ENCODE data around the gene CHRNG.

The CHRNG gene

DNA sequence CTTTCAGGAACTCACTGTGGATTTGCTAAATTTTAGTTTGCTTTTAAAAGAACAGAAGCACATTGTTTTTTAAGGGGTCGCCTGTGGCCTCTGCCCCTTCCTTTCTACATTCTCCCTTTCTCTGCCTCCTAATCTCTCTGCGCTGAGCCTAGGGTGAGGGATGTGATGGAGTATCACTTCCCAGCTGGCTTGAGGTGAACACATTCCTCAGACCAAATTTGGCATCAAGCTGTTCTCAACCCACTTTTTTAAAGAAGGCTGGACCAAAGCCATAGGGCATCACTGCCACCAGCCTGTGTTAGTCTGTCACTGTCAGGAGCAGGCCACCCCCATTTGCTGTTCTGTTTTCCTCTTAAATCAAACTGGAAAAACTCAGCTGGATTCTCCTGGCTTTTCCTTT, 38.3 kb downstream of the CHRNG start:
- Mint-ChIP-seq H3K27me3 (no peaks in the 10 kb centered on the region), H3K36me3 (peaks cover 50% of the 10 kb centered on the region), H3K4me1 (peaks cover 8% of the 10 kb centered on the region), H3K9me3 (peaks cover 4% of the 10 kb centered on the region), H3K4me3 (no peak overlapping the region), H3K27ac (no peak overlapping the region)
- DNase-seq (ENCODE audit: low spot score in 2 of 2) (no peak), ATAC-seq (ENCODE audit: low read depth) (no peak)

DNA sequence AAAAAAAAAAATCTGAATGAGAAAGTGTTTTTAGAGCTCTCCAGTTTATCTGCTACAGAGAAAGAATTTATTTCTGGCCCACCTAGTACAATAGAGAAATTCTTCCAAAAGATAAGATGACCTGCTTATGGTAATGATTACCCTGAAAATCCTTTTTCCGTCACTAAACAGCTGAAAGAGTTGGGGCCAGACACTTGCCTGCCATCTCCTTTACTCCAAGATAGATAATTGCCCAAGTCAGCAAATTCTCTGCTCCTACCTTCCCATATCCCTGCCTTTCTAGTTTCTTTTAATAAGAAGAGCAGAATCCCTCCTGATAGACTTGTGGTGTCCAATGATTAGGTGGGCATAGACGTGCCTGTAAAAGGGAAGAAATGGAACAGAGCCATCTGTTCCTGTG, 39.1 kb downstream of the CHRNG start:
- Mint-ChIP-seq H3K4me3 (no peak overlapping the region), H3K36me3 (peaks cover 54% of the 10 kb centered on the region), H3K27me3 (no peaks in the 10 kb centered on the region), H3K9me3 (peaks cover 6% of the 10 kb centered on the region), H3K4me1 (peaks cover 8% of the 10 kb centered on the region), H3K27ac (no peak overlapping the region)
- DNase-seq (ENCODE audit: low spot score in 2 of 2) (no peak), ATAC-seq (ENCODE audit: low read depth) (no peak)

DNA sequence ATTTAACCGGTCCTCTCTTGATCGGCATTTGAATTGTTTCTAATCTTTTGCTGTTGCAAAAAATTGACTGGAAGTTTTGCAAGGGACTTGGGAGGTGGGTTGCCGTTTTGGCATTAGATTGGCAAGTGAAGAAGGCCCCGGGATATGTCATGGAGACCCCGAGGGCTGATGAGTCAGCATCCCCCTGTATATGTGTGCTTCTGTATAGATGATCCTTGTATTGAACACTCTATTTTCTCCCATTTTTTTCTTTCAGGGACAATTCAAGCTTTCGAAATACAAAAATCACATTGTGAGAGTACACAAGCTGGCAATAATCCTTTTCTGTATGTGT, 41.1 kb downstream of the CHRNG start:
- no peak for DNase-seq (ENCODE audit: low spot score in 2 of 2)
- H3K4me1 Mint-ChIP-seq: peaks cover 8% of the 10 kb centered on the region
- no peaks in the 10 kb centered on the region for H3K27me3 Mint-ChIP-seq
- peak overlapping the region; percentile 47 for H3K27ac Mint-ChIP-seq
- H3K4me3 Mint-ChIP-seq: no peak overlapping the region
- peaks cover 6% of the 10 kb centered on the region for H3K9me3 Mint-ChIP-seq
- ATAC-seq (ENCODE audit: low read depth): no peak
- H3K36me3 Mint-ChIP-seq: peaks cover 53% of the 10 kb centered on the region

DNA sequence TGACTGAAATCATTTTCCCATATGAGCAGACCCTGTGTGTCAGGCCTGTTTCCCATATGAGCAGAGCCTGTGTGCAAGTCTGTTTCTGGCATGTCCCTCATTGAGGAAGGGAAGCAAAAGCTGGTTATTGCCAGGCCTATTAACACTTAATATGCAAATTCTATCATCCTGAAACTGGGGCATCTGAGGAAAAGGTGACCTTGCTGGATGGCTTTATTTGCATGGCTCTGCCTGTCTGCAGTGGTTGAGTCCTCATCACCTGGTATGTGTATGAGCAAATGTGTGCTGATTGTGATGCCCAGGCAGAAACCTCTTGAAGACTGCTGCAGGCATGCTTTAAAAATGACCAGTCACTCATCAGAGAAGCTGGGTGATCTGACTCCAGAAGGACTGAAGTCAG, 42.2 kb downstream of the CHRNG start:
- peaks cover 8% of the 10 kb centered on the region for H3K4me1 Mint-ChIP-seq
- DNase-seq (ENCODE audit: low spot score in 2 of 2) (no peak), ATAC-seq (ENCODE audit: low read depth) (no peak)
- no peaks in the 10 kb centered on the region for H3K27me3 Mint-ChIP-seq
- no peak overlapping the region for H3K27ac Mint-ChIP-seq
- peaks cover 51% of the 10 kb centered on the region for H3K36me3 Mint-ChIP-seq
- H3K4me3 Mint-ChIP-seq: no peak overlapping the region
- peaks cover 6% of the 10 kb centered on the region for H3K9me3 Mint-ChIP-seq

DNA sequence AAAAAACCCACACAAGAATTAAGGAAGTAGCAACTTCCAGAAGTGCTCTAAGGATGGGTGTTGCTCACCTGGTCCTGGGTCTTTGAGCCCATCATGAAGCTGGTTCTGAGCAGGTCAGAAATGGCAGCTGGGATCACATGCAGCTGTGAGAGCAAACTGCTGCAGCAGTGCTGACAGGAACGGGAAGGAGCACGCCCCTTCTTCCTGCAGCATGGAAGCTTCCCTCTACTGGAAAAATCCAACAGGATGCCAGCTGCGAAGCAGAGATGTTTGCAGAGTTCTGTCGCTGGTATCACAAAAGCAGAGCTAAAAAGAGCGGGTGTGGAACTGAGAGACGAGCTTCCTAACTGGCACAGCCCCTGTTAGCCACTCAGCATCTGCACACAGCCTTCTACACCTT, 44.7 kb downstream of the CHRNG start:
- no peak for DNase-seq (ENCODE audit: low spot score in 2 of 2)
- Mint-ChIP-seq H3K4me1 (peaks cover 8% of the 10 kb centered on the region), H3K36me3 (peaks cover 43% of the 10 kb centered on the region), H3K27me3 (no peaks in the 10 kb centered on the region), H3K9me3 (peaks cover 6% of the 10 kb centered on the region), H3K27ac (no peak overlapping the region), H3K4me3 (no peak overlapping the region)
- no peak for ATAC-seq (ENCODE audit: low read depth)

DNA sequence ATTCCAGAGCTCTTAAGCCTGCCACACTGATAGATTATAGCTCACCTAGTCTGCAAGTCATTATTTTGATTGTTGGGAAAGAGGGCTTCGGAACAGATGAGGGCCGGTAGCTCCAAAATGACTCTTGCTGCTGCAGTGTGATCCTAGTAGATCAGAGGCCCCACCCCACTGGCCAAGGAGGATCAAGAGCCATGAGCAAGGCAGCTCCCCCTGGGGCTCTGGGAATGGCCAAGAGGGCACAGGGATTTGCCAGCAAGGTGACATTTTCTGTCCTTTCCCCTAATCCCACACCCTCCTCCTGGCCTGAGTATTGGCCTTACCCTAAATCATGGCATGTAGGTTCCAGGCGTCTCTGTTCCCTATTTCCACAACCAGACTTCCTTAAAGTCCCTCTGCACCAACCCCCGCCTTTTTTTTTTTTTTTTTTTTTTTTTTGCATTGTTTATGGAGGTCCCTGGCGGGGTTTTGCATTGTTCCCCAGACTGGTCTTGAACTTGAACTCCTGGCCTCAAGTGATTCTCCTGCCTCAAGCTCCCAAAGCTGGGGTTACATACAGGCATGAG, 47.5 kb downstream of the CHRNG start:
- DNase-seq (ENCODE audit: low spot score in 2 of 2): no peak
- H3K27me3 Mint-ChIP-seq: no peaks in the 10 kb centered on the region
- H3K9me3 Mint-ChIP-seq: peaks cover 7% of the 10 kb centered on the region
- peaks cover 29% of the 10 kb centered on the region for H3K36me3 Mint-ChIP-seq
- H3K4me3 Mint-ChIP-seq: no peak overlapping the region
- H3K27ac Mint-ChIP-seq: no peak overlapping the region
- ATAC-seq (ENCODE audit: low read depth): no peak
- no peaks in the 10 kb centered on the region for H3K4me1 Mint-ChIP-seq

DNA sequence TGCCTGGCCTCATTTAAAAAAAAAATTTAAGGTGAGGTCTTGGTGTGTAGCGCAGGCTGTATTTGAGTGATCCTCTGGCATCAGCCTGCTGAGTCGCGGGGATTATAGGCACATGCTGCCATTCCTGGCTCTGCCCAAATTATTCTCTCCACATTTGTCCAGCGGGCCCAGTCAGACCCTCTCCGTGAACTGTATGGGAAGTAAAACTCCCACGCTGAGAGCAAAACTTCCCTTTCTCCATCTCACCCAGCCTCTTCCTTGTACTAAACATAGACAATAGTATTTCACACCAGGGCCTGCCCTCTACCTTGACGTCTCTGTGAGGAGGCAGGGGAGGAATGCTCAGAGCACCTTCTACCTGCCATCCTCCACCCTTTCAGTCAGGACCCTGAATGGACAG, 48.0 kb downstream of the CHRNG start:
- no peaks in the 10 kb centered on the region for H3K4me1 Mint-ChIP-seq
- ATAC-seq (ENCODE audit: low read depth) (no peak), DNase-seq (ENCODE audit: low spot score in 2 of 2) (no peak)
- no peaks in the 10 kb centered on the region for H3K27me3 Mint-ChIP-seq
- H3K36me3 Mint-ChIP-seq: peaks cover 25% of the 10 kb centered on the region
- no peak overlapping the region for H3K4me3 Mint-ChIP-seq
- H3K27ac Mint-ChIP-seq: no peak overlapping the region
- H3K9me3 Mint-ChIP-seq: peaks cover 6% of the 10 kb centered on the region

DNA sequence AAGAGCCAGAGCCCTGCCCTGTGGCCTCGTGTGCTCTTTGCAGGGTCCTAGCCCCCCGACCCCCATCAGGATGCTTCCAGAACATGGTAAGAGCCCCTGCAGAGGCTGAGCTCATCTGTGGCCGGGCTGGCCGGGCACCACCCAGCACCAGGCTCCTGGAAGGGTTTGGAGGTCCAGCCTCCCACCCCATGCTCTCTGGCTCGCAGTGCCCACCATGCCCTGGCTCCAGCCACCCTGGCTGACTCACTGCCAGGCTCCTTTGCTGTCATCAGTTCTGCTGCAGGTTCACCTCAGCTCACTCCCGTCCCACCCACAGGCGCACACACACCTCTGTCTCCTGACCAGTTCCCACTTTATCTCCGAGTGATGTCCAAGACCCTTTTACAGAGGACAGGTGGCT, 48.5 kb downstream of the CHRNG start:
- H3K27ac Mint-ChIP-seq: no peak overlapping the region
- peaks cover 4% of the 10 kb centered on the region for H3K9me3 Mint-ChIP-seq

DNA sequence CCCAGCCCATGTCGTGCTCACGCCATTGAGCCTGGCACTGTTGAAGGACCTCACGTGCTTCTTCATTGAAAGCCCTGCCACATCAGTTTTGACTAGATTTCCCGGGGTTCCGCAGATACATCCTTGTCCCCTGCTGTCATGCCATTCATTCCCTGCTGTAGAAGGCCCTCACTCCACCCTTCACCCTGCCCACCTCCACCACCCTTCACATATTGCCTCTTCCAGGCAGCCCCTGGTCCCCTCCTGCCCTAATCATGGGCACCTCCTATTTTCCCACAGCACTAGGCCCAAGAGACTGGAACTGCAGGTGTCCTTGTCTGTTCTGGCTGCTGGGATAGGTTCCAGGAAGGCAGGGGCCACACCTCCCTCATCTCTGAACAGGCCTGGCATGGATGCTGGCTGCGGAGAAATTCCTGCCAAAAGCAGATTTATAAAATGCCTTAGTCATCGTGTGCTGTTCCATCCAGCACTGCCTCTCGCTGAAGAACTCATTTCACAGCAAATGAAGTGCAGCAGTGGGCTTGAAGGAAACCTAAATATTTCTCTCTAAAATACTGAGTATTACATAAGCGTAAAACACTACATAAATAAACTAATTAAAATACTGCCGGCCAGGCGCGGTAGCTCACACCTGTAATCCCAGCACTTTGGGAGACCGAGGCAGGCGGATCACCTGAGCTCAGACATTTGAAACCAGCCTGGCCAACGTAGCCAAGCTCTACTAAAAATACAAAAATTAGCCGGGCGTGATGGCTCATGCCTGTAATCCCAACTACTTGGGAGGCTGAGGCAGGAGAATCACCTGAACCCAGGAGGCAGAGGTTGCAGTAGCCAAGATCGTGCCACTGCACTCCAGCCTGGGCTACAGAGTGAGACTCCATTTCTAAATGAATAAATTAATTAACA, 49.4 kb downstream of the CHRNG start:
- ATAC-seq (ENCODE audit: low read depth) (no peak), DNase-seq (ENCODE audit: low spot score in 2 of 2) (no peak)
- no peaks in the 10 kb centered on the region for H3K4me1 Mint-ChIP-seq
- peaks cover 17% of the 10 kb centered on the region for H3K36me3 Mint-ChIP-seq
- no peak overlapping the region for H3K27ac Mint-ChIP-seq
- peaks cover 2% of the 10 kb centered on the region for H3K9me3 Mint-ChIP-seq
- no peaks in the 10 kb centered on the region for H3K27me3 Mint-ChIP-seq
- H3K4me3 Mint-ChIP-seq: no peak overlapping the region

More for the DNA sequence above, 48.5 kb downstream of the CHRNG start:
- DNase-seq (ENCODE audit: low spot score in 2 of 2) (no peak), ATAC-seq (ENCODE audit: low read depth) (no peak)
- Mint-ChIP-seq H3K4me3 (no peak overlapping the region), H3K36me3 (peaks cover 20% of the 10 kb centered on the region), H3K27me3 (no peaks in the 10 kb centered on the region), H3K4me1 (no peaks in the 10 kb centered on the region)

DNA sequence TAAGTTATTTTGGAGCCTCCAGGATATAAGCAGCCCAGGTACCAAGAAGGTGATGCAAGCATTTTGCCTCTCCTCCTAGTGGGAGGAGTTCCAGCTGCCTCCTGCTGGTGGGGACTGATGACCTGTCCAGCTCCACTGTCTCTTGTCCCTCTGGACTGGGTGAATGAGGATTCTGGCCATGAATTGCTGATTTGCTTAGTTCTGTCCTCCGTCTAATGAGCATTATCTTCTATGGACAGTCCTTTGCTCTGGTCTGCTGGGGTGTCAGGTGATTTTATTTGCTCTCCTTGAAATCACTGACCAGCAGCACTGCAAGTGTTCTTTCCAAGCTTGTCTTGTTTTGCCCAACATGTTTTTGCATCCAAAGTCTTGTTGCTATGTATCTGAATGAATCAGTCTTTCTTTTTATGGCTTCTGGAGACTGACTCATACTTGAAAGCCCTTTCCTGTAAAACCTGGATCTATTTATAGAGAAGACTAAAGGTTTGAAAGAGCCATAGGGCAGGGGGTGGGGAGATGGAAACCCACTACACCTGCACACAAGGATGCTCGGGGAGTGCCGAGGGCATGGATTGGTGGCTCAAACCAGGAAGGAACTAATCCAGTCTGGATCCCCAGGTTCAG, 53.4 kb downstream of the CHRNG start:
- Mint-ChIP-seq H3K4me3 (no peak overlapping the region), H3K27me3 (no peaks in the 10 kb centered on the region), H3K4me1 (no peaks in the 10 kb centered on the region), H3K36me3 (peaks cover 7% of the 10 kb centered on the region), H3K27ac (no peak overlapping the region), H3K9me3 (peaks cover 5% of the 10 kb centered on the region)
- no peak for ATAC-seq (ENCODE audit: low read depth)
- DNase-seq (ENCODE audit: low spot score in 2 of 2): no peak

DNA sequence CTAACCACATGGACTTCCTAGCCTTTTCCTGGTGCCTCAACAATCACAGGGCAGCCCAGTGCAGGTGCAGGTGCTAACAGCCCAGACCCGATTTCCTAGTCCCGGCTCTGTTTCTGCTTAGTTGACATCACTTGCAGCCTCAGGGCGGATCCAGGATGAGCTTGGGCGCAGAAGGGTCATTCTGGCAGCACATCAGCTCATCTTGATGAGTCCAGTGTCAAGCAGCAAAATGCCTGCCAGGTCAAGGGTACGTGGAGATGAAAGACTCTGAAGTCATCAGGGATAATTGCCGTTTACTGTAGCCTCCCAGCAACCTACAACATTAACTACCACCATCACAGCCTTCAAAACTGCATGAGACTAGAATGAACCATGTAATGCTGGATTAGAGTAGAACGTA, 54.5 kb downstream of the CHRNG start:
- Mint-ChIP-seq H3K27ac (no peak overlapping the region), H3K9me3 (peaks cover 5% of the 10 kb centered on the region), H3K27me3 (no peaks in the 10 kb centered on the region), H3K4me1 (no peaks in the 10 kb centered on the region), H3K36me3 (peaks cover 9% of the 10 kb centered on the region), H3K4me3 (no peak overlapping the region)
- DNase-seq (ENCODE audit: low spot score in 2 of 2): no peak
- no peak for ATAC-seq (ENCODE audit: low read depth)
